Colonic mucosa (tissue), 4 donors: Measurements from ENCODE around the gene AVPR1B. TPM values are rescaled to one million over a fixed set of nuclear protein-coding genes. Genes with fewer than 3 reads are reported as not detected.

Experiments used
- DNase-seq: peaks from one replicate; pipeline ENCODE4 v3.0.0-alpha.2; 2020
- H3K27ac ChIP-seq: fragments of 200-600 bp; one replicate; pipeline ENCODE4 v1.8.0; 2021
- H3K27me3 ChIP-seq: fragments of 200-600 bp; one replicate; pipeline ENCODE4 v1.8.0; 2021
- H3K36me3 ChIP-seq: fragments of 200-600 bp; one replicate; pipeline ENCODE4 v1.8.0; 2021
- H3K4me1 ChIP-seq: fragments of 200-600 bp; one replicate; pipeline ENCODE4 v1.8.0; 2021; ENCODE audit warnings: mild to moderate bottlenecking
- H3K4me3 ChIP-seq: fragments of 200-600 bp; one replicate; pipeline ENCODE4 v1.8.0; 2021
- H3K9ac ChIP-seq, 2 donors: one replicate each; pipeline ENCODE4 v1.7.0; 2013; ENCODE audit warnings: control low read depth in 2 of 2, low read depth in 2 of 2, low read length in 2 of 2
- H3K9me3 ChIP-seq: fragments of 200-600 bp; one replicate; pipeline ENCODE4 v1.8.0; 2021
- CTCF ChIP-seq: fragments of 200-600 bp; IDR thresholded peaks from one replicate; pipeline ENCODE4 v1.8.0; 2022; ENCODE audit warnings: antibody characterized with exemption, mild to moderate bottlenecking
- intact Hi-C: fragments of 100-400 bp; cut with DNase I; formaldehyde crosslinking; loops from one replicate; pipeline ENCODE4 v1.14.1; 2022
- total RNA-seq, 2 donors: library from RNA; stranded (reverse); fragmentation: NEBNext Ultra II Directional in 1 of 2; extraction: Animal tissue kit (Norgen Biotek cat#: 25700) in 1 of 2; gene quantifications; one replicate each; pipeline ENCODE4 v1.2.1, GENCODE V29; 2021
- donor health status: healthy.
- donor health status: DM: no; HTN: no; CAD: no.
- donor health status: DM: no; HTN: no; CAD: no.

Gene AVPR1B
- total RNA-seq, 2 donors from 2014 or later, result 0.13 to 0.89 TPM

GRCh38 chr1:206108635-206109034, 8.6 kb downstream of the AVPR1B start:
- intact Hi-C loops, result loop anchor here (5.0 kb wide), 1 partner anchor 191 kb away; no protein-coding TSS in a partner anchor
- no peak for DNase-seq
- Histone ChIP-seq H3K4me3 (no peak overlapping the region), H3K36me3 (no peaks in the 10 kb centered on the region), H3K9me3 (no peaks in the 10 kb centered on the region), H3K27me3 (no peaks in the 10 kb centered on the region), H3K9ac (no peak overlapping the region), H3K4me1 (no peaks in the 10 kb centered on the region), H3K27ac (no peak overlapping the region)
- no peak for TF ChIP-seq CTCF

GRCh38 chr1:206107168-206107544, 10.0 kb downstream of the AVPR1B start:
- Histone ChIP-seq H3K36me3 (no peaks in the 10 kb centered on the region), H3K9me3 (no peaks in the 10 kb centered on the region), H3K4me1 (no peaks in the 10 kb centered on the region), H3K4me3 (no peak overlapping the region), H3K27ac (no peak overlapping the region), H3K9ac (no peak overlapping the region), H3K27me3 (no peaks in the 10 kb centered on the region)
- DNase-seq, result no peak
- intact Hi-C loops, result loop anchor here (2.0 to 5.0 kb wide), 2 partner anchors 122 to 190 kb away; no protein-coding TSS in a partner anchor
- no peak for TF ChIP-seq CTCF

GRCh38 chr1:206106328-206107167, 10.6 kb downstream of the AVPR1B start:
- DNase-seq, result peak; percentile 81
- no peaks in the 10 kb centered on the region for H3K27me3 ChIP-seq
- intact Hi-C loops, result loop anchor here (1.0 to 5.0 kb wide), 3 partner anchors 76 to 189 kb away; no protein-coding TSS in a partner anchor
- H3K4me1 ChIP-seq, result no peaks in the 10 kb centered on the region
- H3K27ac ChIP-seq, result no peak overlapping the region
- H3K36me3 ChIP-seq, result no peaks in the 10 kb centered on the region
- no peak overlapping the region for H3K4me3 ChIP-seq
- peak; percentile 87 for TF ChIP-seq CTCF
- no peaks in the 10 kb centered on the region for H3K9me3 ChIP-seq
- H3K9ac ChIP-seq, result no peak overlapping the region

- intact Hi-C loops, result loop anchor here (5.0 kb wide), 1 partner anchor 188 kb away; no protein-coding TSS in a partner anchor
- TF ChIP-seq CTCF, result no peak
- H3K9me3 ChIP-seq, result no peaks in the 10 kb centered on the region
- no peaks in the 10 kb centered on the region for H3K36me3 ChIP-seq
- H3K4me3 ChIP-seq, result no peak overlapping the region
- no peak overlapping the region for H3K27ac ChIP-seq
- H3K27me3 ChIP-seq, result no peaks in the 10 kb centered on the region
- no peaks in the 10 kb centered on the region for H3K4me1 ChIP-seq
- no peak for DNase-seq
- H3K9ac ChIP-seq, result no peak overlapping the region
Measured at GRCh38 chr1:206105464-206105995, 11.7 kb downstream of the AVPR1B start.

- Histone ChIP-seq H3K9ac (no peak overlapping the region), H3K4me1 (no peaks in the 10 kb centered on the region), H3K27ac (no peak overlapping the region), H3K9me3 (no peaks in the 10 kb centered on the region), H3K27me3 (no peaks in the 10 kb centered on the region), H3K36me3 (no peaks in the 10 kb centered on the region), H3K4me3 (no peak overlapping the region)
- no peak for TF ChIP-seq CTCF
- intact Hi-C loops, result no loop called here
- DNase-seq, result no peak
Measured at GRCh38 chr1:206103979-206104378, 13.2 kb downstream of the AVPR1B start.
